ENCODE measurements around the gene FSD2. TPM values are rescaled to one million over a fixed set of nuclear protein-coding genes. Genes with fewer than 3 reads are reported as not detected.
"Not testable (repeated sequence)": the region's sequence is repeated elsewhere in the genome, so short reads cannot be mapped to it uniquely, and the experiment has no call there.

The FSD2 gene
- total RNA-seq, 1 donor from 2014 or later = 0.47 TPM

DNA sequence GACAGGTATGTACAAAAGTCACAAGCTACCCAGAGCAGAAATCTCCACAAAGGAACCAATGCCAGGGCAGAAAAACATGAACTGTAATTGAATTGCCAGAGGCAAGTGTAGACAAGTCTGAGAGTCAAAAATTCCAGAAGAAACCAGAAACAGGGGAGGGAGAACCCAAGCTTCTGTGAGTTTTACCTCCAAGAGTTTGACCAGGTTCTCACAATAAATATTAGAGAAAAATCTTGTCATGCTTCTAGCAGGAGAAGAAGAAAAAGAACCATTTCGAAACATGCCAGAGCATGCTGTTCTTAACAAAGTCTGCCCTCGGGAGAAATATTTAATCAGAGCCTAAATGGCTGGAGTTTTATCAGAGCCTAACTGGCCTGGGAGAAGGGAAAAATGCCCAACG lies 63.7 kb downstream of the FSD2 start:
- no peak for DNase-seq (ENCODE audit: extremely low read depth, low read depth, low spot score)

DNA sequence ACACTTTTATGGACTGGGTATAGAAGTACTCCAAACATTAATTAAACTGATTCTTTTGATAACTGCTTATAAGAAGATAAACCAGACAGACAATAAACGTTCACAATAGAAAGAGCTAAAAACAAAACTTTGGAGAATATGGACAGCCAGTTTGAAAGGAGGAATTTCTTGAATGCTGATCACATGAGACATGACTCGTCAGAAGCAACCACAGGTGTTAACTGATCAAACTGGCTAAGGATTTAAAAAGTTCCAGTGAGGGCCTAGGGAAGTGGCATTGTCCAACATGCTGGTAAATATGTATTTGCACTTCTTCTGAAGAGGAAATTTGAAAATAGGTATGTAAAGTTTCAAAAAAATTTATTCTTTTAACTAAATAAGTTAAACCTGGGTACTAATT lies 66.8 kb downstream of the FSD2 start:
- no peak for DNase-seq (ENCODE audit: extremely low read depth, low read depth, low spot score)

DNA sequence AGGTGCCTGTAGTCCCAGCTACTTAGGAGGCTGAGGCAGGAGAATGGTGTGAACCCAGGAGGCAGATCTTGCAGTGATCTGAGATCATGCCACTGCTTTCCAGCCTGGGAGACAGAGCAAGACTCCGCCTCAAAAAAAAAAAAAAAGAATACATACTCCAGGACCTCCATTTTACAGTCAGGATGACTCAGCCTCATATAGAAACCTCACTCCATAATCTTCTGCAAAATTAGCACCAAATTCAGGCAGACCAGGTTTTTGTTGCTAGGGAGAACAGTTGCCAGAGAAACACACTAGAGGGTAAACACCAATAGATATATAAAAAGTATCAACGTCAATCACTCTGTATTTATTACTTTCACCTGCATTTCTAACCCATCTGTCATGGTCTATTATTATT lies 67.9 kb downstream of the FSD2 start:
- no peak for DNase-seq (ENCODE audit: extremely low read depth, low read depth, low spot score)

DNA sequence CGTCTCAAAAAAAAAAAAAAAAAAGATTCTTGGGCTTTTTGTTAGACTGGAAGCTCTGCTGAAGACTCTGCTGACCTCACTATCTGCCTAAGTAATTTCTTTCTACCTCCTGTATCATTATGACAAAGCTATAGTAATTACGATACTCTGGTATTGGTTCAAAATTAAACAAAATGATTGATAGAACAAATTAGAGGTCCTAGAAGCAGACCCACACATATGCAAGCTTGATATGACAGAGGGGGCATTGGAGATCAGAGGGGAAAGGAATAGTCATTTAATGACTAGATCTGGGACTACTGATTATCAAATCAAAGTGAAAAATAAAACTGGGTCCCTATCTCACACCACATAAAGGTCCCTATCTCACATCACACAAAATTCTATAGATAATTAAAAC lies 74.3 kb downstream of the FSD2 start:
- no peak for DNase-seq (ENCODE audit: extremely low read depth, low read depth, low spot score)

DNA sequence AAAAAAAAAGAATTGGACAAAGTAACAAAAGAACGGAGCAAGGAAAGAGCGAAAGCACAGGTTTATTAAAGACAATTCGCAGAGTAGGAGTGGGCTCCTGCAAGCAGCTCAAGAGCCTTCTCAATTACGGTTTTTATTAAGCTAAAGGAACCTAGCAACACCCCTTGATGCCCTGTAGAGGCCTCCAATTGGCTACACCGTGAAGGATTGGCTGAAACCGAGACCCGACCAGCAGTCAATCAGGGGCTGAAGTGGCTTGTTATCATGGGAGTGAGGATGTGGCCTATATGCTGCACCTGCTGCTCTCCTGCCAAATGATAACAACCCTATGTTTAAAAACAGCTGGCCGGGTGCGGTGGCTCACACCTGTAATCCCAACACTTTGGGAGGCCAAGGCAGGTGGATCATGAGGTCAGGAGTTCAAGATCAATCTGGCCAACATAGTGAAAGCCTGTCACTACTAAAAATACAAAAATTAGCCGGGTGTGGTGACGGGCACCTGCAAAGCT lies 75.8 kb downstream of the FSD2 start:
- DNase-seq (ENCODE audit: extremely low read depth, low read depth, low spot score) = no peak

DNA sequence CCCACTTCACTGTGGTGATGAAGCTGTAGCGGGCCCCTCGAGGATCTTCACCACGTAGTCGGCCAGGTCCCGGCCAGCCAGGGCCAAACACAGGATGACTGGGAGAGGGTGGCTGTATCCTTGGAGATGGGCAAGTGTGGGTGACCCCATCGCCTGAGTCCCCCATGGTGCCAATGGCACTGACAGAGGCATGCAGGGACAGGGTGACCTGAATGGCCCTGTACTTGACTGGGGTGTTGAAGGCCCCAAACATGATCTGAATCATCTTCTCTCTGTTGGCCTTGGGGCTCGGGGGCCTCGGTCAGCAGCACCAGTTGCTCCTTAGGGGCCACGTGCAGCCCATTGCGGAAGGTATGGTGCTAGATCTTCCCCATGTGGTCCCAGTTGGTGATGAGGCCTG lies 79.1 kb downstream of the FSD2 start:
- no peak for DNase-seq (ENCODE audit: extremely low read depth, low read depth, low spot score)

DNA sequence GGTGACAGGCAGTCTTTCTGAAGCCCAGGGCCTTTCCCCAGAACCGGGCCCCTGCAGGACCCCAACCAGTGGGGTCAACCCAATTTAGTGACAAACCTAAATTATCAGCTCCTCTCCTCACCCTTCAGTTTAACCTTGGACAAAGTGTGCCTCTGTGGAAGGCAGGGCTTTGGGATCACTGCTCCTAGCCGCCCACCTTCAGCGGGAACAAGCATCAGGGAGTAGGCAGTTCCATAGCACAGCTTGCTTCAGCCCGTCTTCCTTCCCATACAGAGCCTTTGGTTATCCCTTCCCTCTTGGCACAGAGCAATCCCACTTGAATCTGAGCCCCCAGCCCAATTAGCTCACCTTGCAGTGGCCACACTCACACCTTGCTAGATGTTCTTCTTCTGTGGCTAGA lies 90.9 kb downstream of the FSD2 start:
- DNase-seq (ENCODE audit: extremely low read depth, low read depth, low spot score) = no peak

DNA sequence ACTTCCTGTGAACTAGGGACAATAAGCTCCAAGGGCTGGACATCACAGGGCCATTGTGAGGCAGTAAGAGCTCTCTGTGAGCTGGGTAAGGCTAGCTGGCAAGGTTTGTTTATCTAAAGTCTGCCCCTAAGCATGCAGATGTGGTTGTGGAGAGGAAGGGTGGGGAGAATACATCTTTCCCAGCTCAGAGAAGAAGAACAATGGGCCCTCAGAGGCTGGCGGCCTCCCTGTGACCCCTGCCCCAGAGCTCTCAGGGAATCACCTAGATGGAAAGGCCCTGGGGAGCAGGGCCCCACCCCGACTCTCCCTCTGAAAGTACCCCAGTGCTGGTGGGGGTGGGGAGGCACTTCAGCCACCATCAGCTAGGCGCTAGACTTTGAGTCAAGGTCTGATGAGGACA lies 91.9 kb downstream of the FSD2 start:
- DNase-seq (ENCODE audit: extremely low read depth, low read depth, low spot score) = no peak

DNA sequence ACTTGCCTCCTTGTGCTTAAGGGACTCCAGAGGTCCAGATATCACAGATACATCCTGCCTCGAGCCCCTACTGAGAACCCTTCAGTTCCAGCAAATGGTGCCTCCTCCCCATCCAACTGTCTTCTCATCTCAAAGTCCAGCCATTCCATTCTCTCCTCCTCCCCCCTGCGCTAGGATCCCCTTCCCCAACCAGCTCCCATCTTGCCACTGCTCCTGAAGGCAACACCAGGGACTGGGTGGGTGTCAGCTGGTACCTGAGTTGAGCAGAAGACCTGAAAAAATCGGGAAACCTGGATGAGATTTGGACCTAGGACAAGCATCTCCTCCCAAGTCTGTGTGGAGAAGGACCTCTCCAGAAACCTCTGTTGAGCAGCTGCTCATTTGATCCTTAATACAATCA lies 93.8 kb downstream of the FSD2 start:
- no peak for DNase-seq (ENCODE audit: extremely low read depth, low read depth, low spot score)

DNA sequence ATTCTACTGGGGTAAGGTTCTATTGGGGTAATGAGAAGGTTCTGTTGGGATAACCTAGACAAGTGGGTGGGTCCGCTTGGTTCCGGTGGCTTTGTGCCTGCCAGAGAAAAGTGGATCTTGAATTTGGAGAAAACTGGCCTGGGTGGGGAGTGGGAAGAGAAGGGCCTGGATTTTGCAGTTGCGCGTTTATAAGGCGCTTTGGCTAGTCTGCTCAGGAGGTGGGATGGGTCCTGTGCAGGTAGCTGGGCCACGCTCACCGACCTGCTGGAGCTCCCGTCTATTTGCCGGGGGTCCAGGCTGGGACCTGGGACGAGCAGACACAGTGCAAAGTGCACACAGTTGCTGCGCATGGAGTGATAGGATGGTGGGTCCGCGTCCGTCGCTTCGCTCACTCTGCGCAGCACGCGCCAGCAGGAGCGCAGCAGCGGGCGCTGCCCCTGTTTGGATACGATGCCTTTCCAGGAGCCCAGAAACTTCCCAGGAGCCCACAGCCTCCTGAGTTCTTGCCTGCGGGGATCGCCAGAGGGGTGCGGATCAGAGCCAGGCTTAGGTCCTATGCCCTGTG lies 94.9 kb downstream of the FSD2 start:
- DNase-seq (ENCODE audit: extremely low read depth, low read depth, low spot score) = no peak

DNA sequence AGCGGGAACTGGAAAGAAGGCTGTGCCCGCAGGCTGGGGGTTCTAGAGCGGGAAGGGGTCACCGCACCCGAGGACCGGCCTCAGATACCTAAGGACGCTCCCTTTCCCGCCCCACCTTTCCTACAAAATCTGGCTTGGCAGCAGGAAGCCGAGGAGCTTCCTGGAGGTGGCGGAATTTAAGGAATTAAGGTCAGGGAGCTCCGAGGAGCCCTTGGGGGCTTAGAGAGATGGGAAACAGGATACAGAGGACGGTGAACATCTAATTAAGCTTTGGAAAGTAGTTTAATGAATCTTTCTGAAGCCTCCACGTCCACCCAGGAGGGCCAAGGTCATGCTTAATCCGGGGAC lies 95.7 kb downstream of the FSD2 start:
- DNase-seq (ENCODE audit: extremely low read depth, low read depth, low spot score) = no peak

DNA sequence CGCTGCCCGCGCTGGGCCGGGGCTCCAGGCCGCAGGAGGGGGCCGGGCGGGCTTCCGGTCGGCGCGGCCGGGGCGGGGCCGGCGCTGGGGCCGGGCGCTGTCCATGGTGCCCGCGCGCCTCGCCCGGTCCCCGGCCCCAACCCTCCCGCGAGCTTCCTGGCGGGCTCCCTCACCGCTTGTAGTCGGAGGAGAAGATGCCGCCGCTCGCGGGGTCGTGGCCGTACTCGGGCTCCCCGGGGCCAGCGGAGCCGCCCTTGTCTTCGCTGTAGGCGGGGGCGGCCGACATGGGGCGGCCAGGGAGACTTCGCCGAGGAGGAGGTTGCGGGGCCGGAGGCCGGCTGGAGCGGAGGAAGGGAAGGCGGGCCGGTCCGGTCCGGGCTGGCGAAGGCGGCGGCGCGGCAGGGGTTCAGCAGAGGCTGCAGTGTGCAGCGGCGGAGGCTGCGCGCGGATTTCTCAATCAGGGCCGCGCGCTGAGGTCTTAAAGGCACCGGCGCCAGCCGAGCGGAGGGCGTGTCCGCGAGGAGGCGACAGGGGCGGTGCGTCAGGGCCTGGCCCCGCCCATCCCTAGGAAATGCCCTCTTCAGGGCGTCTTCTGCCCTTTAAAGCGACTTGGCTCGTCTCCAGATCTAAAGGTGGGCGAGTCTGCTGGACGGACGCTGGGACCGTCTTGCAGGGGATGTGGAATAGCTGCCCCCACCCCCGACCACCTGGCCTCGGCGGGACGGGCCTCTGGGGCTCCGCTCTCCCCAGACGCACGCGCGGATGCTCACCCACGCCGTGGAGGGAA lies 96.3 kb downstream of the FSD2 start, which contains the start of gene AP3B2:
Gene AP3B2 (minus strand): TSS at position 455 of the 787 bp plus-strand sequence. CDS start 169 bp downstream, at position 286.
- no peak for DNase-seq (ENCODE audit: extremely low read depth, low read depth, low spot score)

DNA sequence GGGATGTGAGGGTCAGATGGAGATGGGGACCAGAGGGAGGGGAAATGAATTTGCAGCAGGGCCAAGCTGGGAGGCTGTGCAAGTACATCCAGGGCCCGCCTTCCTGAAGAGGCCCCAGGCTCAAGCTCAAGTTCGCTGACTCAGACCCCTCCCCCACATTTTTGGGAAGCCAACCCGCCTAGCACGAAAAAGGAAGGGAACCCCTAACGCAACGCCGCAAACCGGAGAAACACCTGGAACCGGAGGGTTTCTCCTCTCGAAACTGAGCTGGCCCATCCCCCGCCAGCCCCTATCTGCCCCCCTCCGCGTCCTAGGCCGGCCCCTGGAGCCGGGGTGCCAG lies 96.8 kb downstream of the FSD2 start:
- DNase-seq (ENCODE audit: extremely low read depth, low read depth, low spot score) = no peak

DNA sequence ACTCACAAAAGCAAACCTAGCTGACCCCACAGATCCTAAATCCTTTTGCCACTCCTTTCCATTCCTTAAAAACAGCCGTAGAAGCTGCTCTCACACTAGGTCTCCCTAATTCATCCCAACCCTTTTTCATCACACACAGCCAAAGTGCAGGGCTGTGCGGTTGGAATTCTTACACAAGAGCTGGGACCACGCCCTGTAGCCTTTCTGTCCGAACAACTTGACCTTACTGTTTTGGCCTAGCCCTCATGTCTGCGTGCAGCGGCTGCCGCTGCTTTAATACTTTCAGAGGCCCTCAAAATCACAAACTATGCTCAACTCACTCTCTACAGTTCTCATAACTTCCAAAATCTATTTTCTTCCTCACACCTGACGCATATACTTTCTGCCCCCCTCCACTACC lies 100.0 kb downstream of the FSD2 start:
- DNase-seq (ENCODE audit: extremely low read depth, low read depth, low spot score) = not testable (repeated sequence)

Other genes starting within 250 kb of the FSD2 start
- gene CPEB1, start 158.7 kb downstream of the FSD2 start, total RNA-seq = not detected in 2 replicates
- not detected in 2 replicates for gene AP3B2, start 96.2 kb downstream of the FSD2 start, total RNA-seq
- 7.9 and 11.6 TPM in 2 replicates for gene WHAMM, start 3.6 kb upstream of the FSD2 start, total RNA-seq
- gene HOMER2, start 146.7 kb upstream of the FSD2 start, total RNA-seq = 8.5 and 15.5 TPM in 2 replicates
- gene RAMAC, start 180.1 kb upstream of the FSD2 start, total RNA-seq = 16.5 and 17.5 TPM in 2 replicates
- gene C15orf40, start 205.6 kb upstream of the FSD2 start, total RNA-seq = 8.0 and 14.9 TPM in 2 replicates